WERI-Rb-1 (cell line): ENCODE measurements around the gene PLK3.

Experiments used
- DNase-seq: peaks from one replicate; pipeline ENCODE4 v3.0.0-alpha.2; 2020
- H3K27ac ChIP-seq: fragments of 250-450 bp; sonication (Bioruptor Pico); 2 replicates; pipeline ENCODE4 v1.5.1; 2020; ENCODE audit warnings: mild to moderate bottlenecking, moderate library complexity
- H3K27me3 ChIP-seq: fragments of 250-450 bp; sonication (Bioruptor Pico); 2 replicates; pipeline ENCODE4 v1.5.1; 2021; ENCODE audit warnings: mild to moderate bottlenecking, low read depth, moderate library complexity; ENCODE audit not compliant: insufficient read depth, severe bottlenecking
- H3K36me3 ChIP-seq: fragments of 250-450 bp; sonication (Bioruptor Pico); 2 replicates; pipeline ENCODE4 v1.5.1; 2020; ENCODE audit warnings: mild to moderate bottlenecking, moderate library complexity
- H3K4me3 ChIP-seq: 2 replicates; pipeline ENCODE4 v1.5.1; 2011; ENCODE audit warnings: low read depth, mild to moderate bottlenecking, control low read depth, low read length
- H3K9me3 ChIP-seq: fragments of 250-450 bp; sonication (Bioruptor Pico); 2 replicates; pipeline ENCODE4 v1.5.1; 2021; ENCODE audit warnings: mild to moderate bottlenecking, moderate library complexity; ENCODE audit not compliant: severe bottlenecking
- TF ChIP-seq, protein P1 (sequence below): IDR thresholded peaks from 2 replicates; pipeline ENCODE4 v1.5.1; 2011; ENCODE audit warnings: low read depth, mild to moderate bottlenecking, control low read depth, inconsistent platforms, low read length

The PLK3 gene

DNA sequence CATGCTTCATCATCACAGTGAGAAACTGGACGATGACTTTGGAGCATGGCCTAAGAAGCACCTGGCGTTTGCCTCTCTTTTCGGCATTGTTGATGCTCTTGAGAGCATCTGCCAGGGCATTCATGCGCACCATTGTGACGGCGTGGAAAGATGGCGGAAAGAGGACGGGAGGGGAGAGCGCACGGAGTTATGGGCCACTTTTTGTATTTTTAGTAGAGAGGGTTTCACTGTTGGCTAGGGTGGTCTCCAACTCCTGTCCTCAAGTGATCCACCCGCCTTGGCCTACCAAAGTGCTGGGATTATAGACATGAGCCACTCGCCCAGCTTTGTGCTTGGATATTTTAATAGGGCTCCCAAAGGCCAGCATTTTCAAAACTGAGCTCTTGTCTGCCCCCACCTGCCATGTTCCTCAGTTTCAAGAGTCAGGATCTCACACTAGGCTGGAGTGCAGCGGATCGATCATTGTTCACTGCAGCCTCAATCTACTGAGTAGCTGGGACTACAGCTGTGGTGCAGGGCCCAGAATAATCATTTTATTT lies 19.5 kb upstream of the PLK3 start:
- Histone ChIP-seq H3K9me3 (no peaks in the 10 kb centered on the region), H3K27me3 (no peaks in the 10 kb centered on the region), H3K4me3 (no peak overlapping the region), H3K27ac (no peak overlapping the region), H3K36me3 (peaks cover 58% of the 10 kb centered on the region)
- no peak for DNase-seq
- TF ChIP-seq, protein P1, sequence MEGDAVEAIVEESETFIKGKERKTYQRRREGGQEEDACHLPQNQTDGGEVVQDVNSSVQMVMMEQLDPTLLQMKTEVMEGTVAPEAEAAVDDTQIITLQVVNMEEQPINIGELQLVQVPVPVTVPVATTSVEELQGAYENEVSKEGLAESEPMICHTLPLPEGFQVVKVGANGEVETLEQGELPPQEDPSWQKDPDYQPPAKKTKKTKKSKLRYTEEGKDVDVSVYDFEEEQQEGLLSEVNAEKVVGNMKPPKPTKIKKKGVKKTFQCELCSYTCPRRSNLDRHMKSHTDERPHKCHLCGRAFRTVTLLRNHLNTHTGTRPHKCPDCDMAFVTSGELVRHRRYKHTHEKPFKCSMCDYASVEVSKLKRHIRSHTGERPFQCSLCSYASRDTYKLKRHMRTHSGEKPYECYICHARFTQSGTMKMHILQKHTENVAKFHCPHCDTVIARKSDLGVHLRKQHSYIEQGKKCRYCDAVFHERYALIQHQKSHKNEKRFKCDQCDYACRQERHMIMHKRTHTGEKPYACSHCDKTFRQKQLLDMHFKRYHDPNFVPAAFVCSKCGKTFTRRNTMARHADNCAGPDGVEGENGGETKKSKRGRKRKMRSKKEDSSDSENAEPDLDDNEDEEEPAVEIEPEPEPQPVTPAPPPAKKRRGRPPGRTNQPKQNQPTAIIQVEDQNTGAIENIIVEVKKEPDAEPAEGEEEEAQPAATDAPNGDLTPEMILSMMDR, result no peak

DNA sequence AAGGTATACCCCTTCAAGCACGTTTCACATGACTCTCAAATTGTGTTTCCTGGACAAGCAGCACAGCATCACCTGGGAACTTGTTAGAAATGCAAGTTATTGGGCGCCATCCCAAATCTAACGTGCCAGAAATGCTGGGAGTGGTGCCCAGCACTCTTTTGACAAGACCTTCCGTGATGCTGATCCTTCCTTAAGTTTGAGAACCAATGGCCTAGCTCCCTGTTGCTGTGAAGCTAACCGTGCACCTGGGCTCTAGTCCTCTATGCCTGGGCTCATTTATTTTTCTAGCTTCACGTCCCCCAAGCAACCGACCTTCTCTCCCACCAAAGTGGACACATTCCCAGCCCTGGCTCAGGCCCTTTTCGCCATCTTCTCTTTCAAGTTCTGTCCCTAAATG lies 16.5 kb upstream of the PLK3 start:
- H3K9me3 ChIP-seq, result no peaks in the 10 kb centered on the region
- TF ChIP-seq, protein P1, result no peak
- H3K27ac ChIP-seq, result no peak overlapping the region
- peaks cover 28% of the 10 kb centered on the region for H3K36me3 ChIP-seq
- no peak overlapping the region for H3K4me3 ChIP-seq
- DNase-seq, result no peak
- no peaks in the 10 kb centered on the region for H3K27me3 ChIP-seq

DNA sequence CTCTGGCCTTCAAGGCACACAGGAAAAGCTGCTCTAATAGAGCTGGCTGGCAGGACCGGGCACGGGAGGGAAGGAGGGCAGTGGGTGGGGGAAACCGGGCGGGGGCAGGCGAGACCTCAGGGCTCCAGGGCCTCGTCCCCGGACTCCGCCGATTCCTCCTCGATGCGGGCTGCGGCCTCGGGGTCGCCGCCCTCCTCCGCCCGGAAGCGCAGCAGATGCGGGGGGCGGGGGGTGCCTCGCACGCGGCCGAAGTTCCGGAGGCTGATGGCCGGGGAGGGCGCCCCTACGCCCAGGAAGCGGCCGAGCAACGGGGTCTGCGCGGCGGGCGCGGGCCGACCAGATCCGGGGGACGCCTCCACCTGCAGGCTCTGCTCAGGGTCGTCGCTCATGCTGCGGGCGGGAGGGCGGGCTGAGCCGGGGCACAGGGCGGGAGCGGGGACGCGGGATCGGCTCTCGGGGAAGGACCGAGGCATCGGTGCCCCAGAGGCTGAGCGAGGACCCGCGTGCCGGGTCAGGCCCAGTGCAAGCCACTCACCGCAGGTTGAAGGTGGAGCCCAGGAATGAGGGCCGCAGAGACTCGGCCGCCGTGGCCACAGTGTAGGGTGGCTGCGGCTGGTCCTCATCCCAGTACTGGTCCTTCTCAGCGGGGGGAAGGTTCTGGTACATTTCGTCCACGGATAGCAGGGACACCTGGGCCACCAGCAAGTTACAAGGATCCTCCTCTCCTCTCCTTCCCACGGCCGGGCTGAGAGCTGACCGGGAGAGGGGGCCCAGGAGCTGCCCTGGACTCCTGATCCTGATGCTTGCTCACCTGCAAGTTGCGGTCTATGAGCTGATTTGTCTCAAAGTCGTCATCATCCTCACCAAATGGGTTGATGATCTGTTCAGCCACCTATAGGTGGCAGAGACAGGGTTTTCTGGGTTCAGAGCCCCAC lies 15.8 kb upstream of the PLK3 start:
- no peaks in the 10 kb centered on the region for H3K27me3 ChIP-seq
- H3K9me3 ChIP-seq, result no peaks in the 10 kb centered on the region
- DNase-seq, result no peak
- no peak overlapping the region for H3K27ac ChIP-seq
- H3K4me3 ChIP-seq, result no peak overlapping the region
- H3K36me3 ChIP-seq, result peaks cover 21% of the 10 kb centered on the region
- TF ChIP-seq, protein P1, result no peak

DNA sequence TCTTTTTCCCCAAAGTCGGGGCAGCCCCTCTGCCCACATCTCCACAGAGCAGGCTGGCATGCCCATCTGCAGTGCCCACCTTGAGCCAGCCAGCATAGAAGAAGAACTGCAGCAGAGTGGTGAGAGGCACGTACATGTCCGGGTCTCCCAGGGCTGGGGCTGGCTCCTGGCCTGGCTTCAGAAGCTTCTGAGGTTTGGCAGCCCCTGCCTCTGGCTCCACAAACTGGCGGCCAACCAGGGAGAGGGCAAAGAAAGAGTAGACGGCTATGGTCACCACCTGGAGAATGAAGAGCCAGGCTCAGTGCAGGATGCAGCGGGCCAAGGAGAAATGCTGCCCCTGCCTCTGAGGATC lies 15.2 kb upstream of the PLK3 start:
- no peaks in the 10 kb centered on the region for H3K27me3 ChIP-seq
- TF ChIP-seq, protein P1, result no peak
- no peak overlapping the region for H3K4me3 ChIP-seq
- H3K36me3 ChIP-seq, result peaks cover 15% of the 10 kb centered on the region
- H3K9me3 ChIP-seq, result no peaks in the 10 kb centered on the region
- no peak for DNase-seq
- H3K27ac ChIP-seq, result no peak overlapping the region

DNA sequence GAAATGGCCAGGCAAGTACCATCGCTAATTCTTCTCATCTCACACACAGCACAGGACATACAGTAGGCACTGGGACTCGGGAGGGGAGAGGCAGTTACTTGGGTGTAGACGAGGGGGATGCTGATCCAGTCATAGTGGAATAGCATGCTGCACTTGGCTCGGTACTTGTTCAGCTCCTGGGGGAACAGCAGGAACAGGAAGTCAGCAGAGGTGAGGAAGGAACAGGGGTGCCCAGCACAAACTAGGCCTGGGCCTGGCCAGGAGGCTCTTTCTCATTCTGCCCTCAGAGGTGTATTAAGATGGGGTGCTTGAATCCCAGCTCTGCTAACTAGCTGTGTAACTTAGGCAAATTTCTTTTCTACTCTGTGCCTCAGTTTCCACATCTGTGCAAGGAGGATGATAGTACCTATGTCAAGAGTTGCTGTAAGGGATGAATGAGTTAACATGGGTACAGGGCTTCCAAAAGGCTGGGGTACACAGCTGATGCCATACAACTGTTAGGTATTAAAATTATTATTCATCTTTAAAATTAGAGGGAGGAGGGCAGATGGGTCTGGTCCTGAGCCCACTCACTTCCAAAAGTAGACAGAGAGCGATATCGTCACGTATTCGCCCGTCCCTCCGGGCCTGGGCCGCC lies 14.6 kb upstream of the PLK3 start:
- TF ChIP-seq, protein P1, result no peak
- no peak overlapping the region for H3K4me3 ChIP-seq
- no peak overlapping the region for H3K27ac ChIP-seq
- no peak for DNase-seq
- H3K9me3 ChIP-seq, result no peaks in the 10 kb centered on the region
- H3K36me3 ChIP-seq, result peaks cover 12% of the 10 kb centered on the region; the same call in 1 of the 2 replicates
- H3K27me3 ChIP-seq, result no peaks in the 10 kb centered on the region
